ENCODE measurements around the gene DBT. TPM values are rescaled to one million over a fixed set of nuclear protein-coding genes. Genes with fewer than 3 reads are reported as not detected.

Gene DBT
- total and polyA plus RNA-seq, 2 donors (not counting 1 experiment from before 2014, with no cell fraction given) = 2.6 to 15.1 TPM

DNA sequence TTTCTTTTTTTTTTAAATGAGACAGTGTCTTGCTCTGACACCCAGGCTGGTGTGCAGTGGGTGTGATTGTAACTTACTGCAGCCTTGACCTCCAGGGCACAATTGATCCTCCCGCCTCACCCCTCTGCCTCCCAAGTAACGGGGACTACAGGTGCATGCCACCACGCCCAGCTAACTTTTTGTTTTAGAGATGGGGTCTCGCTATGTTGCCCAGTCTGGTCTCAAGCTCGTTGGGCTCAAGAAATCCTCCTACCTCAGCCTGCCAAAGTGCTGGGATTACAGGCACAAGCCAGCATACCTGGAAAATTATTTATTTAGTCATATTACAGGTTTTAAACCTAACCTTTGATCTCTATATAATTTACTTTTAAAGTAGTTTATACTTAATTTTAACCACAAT, 84.9 kb downstream of the DBT start:
- WGBS (ENCODE audit: insufficient coverage) = 90% methylated on average over 2 of the region's 5 CpGs
- Mint-ChIP-seq H3K27ac (no peak overlapping the region), H3K4me3 (no peak overlapping the region), H3K9me3 (ENCODE audit: insufficient read depth) (no peaks in the 10 kb centered on the region), H3K4me1 (no peaks in the 10 kb centered on the region), H3K27me3 (no peaks in the 10 kb centered on the region)
- Histone ChIP-seq H2AFZ (ENCODE audit: insufficient read depth, low read depth, low read length, poor library complexity, severe bottlenecking) (no peak overlapping the region), H3K79me2 (ENCODE audit: control insufficient read depth, insufficient read depth, low read length) (no peaks in the 10 kb centered on the region), H3K36me3 (replicated peaks in 1 of 2; ENCODE audit: control extremely low read depth in 1 of 2, control insufficient read depth in 1 of 2, extremely low read depth in 1 of 2, insufficient read depth in 2 of 2, low read length in 1 of 2) (no peaks in the 10 kb centered on the region), H3K4me3 (ENCODE audit: control extremely low read depth in 1 of 5, extremely low read depth in 1 of 5, insufficient read depth in 1 of 5, low read depth in 2 of 5, low read length in 4 of 5) (no peak overlapping the region), H3K9ac (ENCODE audit: low read length) (no peak overlapping the region), H3K27me3 (replicated peaks in 1 of 4; ENCODE audit: control extremely low read depth in 1 of 4, control insufficient read depth in 3 of 4, insufficient read depth in 4 of 4, low read length in 3 of 4) (no peaks in the 10 kb centered on the region), H3K4me1 (ENCODE audit: control insufficient read depth in 2 of 2, insufficient read depth in 2 of 2, low read length in 2 of 2) (no peaks in the 10 kb centered on the region), H3K4me2 (replicated peaks; ENCODE audit: low read depth, low read length, poor library complexity, severe bottlenecking) (no peak overlapping the region), H4K20me1 (ENCODE audit: control insufficient read depth, insufficient read depth, low read length, poor library complexity, severe bottlenecking) (no peaks in the 10 kb centered on the region), H3K27ac (ENCODE audit: low read length in 2 of 2) (no peak overlapping the region), H3K9me3 (ENCODE audit: control extremely low read depth in 1 of 3, control insufficient read depth in 2 of 3, insufficient read depth in 1 of 3, low read length in 2 of 3) (no peaks in the 10 kb centered on the region)
- ATAC-seq (ENCODE audit: low read depth) (no peak), DNase-seq (no peak)
- intact Hi-C loops (cut with micrococcal nuclease) = no loop called here
- ChIA-PET POLR2A (no interaction called here), CTCF (interaction anchor here (0.8 kb wide), 1 partner anchor 299 kb away, joined by 3 read pairs; no protein-coding TSS in a partner anchor)
- no peak for TF ChIP-seq EZH2 (IDR thresholded peaks at IDR 0.05; ENCODE audit: borderline replicate concordance, insufficient read depth, low read depth, low read length, poor library complexity, severe bottlenecking)
- TF ChIP-seq, protein P1, sequence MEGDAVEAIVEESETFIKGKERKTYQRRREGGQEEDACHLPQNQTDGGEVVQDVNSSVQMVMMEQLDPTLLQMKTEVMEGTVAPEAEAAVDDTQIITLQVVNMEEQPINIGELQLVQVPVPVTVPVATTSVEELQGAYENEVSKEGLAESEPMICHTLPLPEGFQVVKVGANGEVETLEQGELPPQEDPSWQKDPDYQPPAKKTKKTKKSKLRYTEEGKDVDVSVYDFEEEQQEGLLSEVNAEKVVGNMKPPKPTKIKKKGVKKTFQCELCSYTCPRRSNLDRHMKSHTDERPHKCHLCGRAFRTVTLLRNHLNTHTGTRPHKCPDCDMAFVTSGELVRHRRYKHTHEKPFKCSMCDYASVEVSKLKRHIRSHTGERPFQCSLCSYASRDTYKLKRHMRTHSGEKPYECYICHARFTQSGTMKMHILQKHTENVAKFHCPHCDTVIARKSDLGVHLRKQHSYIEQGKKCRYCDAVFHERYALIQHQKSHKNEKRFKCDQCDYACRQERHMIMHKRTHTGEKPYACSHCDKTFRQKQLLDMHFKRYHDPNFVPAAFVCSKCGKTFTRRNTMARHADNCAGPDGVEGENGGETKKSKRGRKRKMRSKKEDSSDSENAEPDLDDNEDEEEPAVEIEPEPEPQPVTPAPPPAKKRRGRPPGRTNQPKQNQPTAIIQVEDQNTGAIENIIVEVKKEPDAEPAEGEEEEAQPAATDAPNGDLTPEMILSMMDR (IDR thresholded peaks at IDR 0.05) = no peak

DNA sequence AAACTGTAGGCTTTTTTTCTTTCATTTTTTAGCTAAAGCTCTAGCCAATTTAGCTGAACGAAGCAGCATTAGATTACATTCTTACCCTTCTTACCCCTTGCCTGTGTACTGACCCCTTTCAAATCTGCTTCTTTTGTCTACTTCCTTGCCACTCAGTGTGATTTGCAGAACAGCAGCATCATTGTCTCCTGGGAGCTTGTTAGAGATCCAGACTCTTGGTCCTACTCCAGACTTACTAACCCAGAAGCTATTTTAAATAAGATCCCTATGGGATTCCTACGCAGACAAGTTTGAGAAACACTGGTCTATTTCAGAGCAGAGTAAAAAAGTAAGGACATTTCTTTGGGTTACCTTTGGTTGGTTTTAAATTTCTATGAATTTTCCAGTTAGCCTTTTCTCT, 85.4 kb downstream of the DBT start:
- Histone ChIP-seq H3K9ac (ENCODE audit: low read length) (no peak overlapping the region), H3K27me3 (replicated peaks in 1 of 4; ENCODE audit: control extremely low read depth in 1 of 4, control insufficient read depth in 3 of 4, insufficient read depth in 4 of 4, low read length in 3 of 4) (no peaks in the 10 kb centered on the region), H3K79me2 (ENCODE audit: control insufficient read depth, insufficient read depth, low read length) (no peaks in the 10 kb centered on the region), H3K4me2 (replicated peaks; ENCODE audit: low read depth, low read length, poor library complexity, severe bottlenecking) (no peak overlapping the region), H3K9me3 (ENCODE audit: control extremely low read depth in 1 of 3, control insufficient read depth in 2 of 3, insufficient read depth in 1 of 3, low read length in 2 of 3) (no peaks in the 10 kb centered on the region), H4K20me1 (ENCODE audit: control insufficient read depth, insufficient read depth, low read length, poor library complexity, severe bottlenecking) (no peaks in the 10 kb centered on the region), H3K4me1 (ENCODE audit: control insufficient read depth in 2 of 2, insufficient read depth in 2 of 2, low read length in 2 of 2) (no peaks in the 10 kb centered on the region), H3K27ac (ENCODE audit: low read length in 2 of 2) (no peak overlapping the region), H2AFZ (ENCODE audit: insufficient read depth, low read depth, low read length, poor library complexity, severe bottlenecking) (no peak overlapping the region), H3K4me3 (ENCODE audit: control extremely low read depth in 1 of 5, extremely low read depth in 1 of 5, insufficient read depth in 1 of 5, low read depth in 2 of 5, low read length in 4 of 5) (no peak overlapping the region), H3K36me3 (replicated peaks in 1 of 2; ENCODE audit: control extremely low read depth in 1 of 2, control insufficient read depth in 1 of 2, extremely low read depth in 1 of 2, insufficient read depth in 2 of 2, low read length in 1 of 2) (no peaks in the 10 kb centered on the region)
- WGBS (ENCODE audit: insufficient coverage) = no CpG with 5 or more reads among the region's 2 CpGs
- no peak overlapping the region for H3K4me3 Mint-ChIP-seq
- no peaks in the 10 kb centered on the region for H3K4me1 Mint-ChIP-seq
- H3K9me3 Mint-ChIP-seq (ENCODE audit: insufficient read depth) = no peaks in the 10 kb centered on the region
- H3K27ac Mint-ChIP-seq = no peak overlapping the region
- ATAC-seq (ENCODE audit: low read depth) = no peak
- no peaks in the 10 kb centered on the region for H3K27me3 Mint-ChIP-seq
- no peak for DNase-seq
- TF ChIP-seq, protein P1 (IDR thresholded peaks at IDR 0.05) = no peak
- TF ChIP-seq EZH2 (IDR thresholded peaks at IDR 0.05; ENCODE audit: borderline replicate concordance, insufficient read depth, low read depth, low read length, poor library complexity, severe bottlenecking) = no peak
- CTCF ChIA-PET = interaction anchor here (0.8 kb wide), 1 partner anchor 299 kb away, joined by 3 read pairs; no protein-coding TSS in a partner anchor
- intact Hi-C loops (cut with micrococcal nuclease) = no loop called here
- POLR2A ChIA-PET = no interaction called here

All from B cell (primary cell).